Measurements from ENCODE around the gene CDC42BPA.

The CDC42BPA gene

GRCh38 chr1:226965581-226966440 is 352.5 kb downstream of the CDC42BPA start:
- DNase-seq (ENCODE audit: low read depth in 2 of 2) = no peak
- H3K4me3 ChIP-seq (replicated peaks in 1 of 2; ENCODE audit: low read depth in 2 of 2, low read length in 2 of 2) = no peak overlapping the region
- no peak for TF ChIP-seq CTCF (IDR thresholded peaks at IDR 0.05; ENCODE audit: low read depth, low read length)

- DNase-seq (ENCODE audit: low read depth in 2 of 2) = no peak
- TF ChIP-seq CTCF (IDR thresholded peaks at IDR 0.05; ENCODE audit: low read depth, low read length) = no peak
- no peak overlapping the region for H3K4me3 ChIP-seq (replicated peaks in 1 of 2; ENCODE audit: low read depth in 2 of 2, low read length in 2 of 2)
Measured at GRCh38 chr1:226964611-226965486, 353.4 kb downstream of the CDC42BPA start.

- DNase-seq (ENCODE audit: low read depth in 2 of 2) = no peak
- TF ChIP-seq CTCF (IDR thresholded peaks at IDR 0.05; ENCODE audit: low read depth, low read length) = no peak
- no peak overlapping the region for H3K4me3 ChIP-seq (replicated peaks in 1 of 2; ENCODE audit: low read depth in 2 of 2, low read length in 2 of 2)
Measured at GRCh38 chr1:226964068-226964425, 354.2 kb downstream of the CDC42BPA start.

GRCh38 chr1:226962421-226963391 is 355.6 kb downstream of the CDC42BPA start:
- no peak for TF ChIP-seq CTCF (IDR thresholded peaks at IDR 0.05; ENCODE audit: low read depth, low read length)
- no peak for DNase-seq (ENCODE audit: low read depth in 2 of 2)
- H3K4me3 ChIP-seq (replicated peaks in 1 of 2; ENCODE audit: low read depth in 2 of 2, low read length in 2 of 2) = no peak overlapping the region

GRCh38 chr1:226960944-226961765 is 357.1 kb downstream of the CDC42BPA start:
- no peak for TF ChIP-seq CTCF (IDR thresholded peaks at IDR 0.05; ENCODE audit: low read depth, low read length)
- no peak for DNase-seq (ENCODE audit: low read depth in 2 of 2)
- no peak overlapping the region for H3K4me3 ChIP-seq (replicated peaks in 1 of 2; ENCODE audit: low read depth in 2 of 2, low read length in 2 of 2)

Data from cardiac fibroblast (primary cell).